ENCODE results near the gene ARSB. TPM values are rescaled to one million over a fixed set of nuclear protein-coding genes. Genes with fewer than 3 reads are reported as not detected.
A peak's percentile ranks its signal among the peaks of the same experiment; 100 is the strongest.

The ARSB gene
- total and polyA plus RNA-seq, 10 of the 15 experiments (the other 5 are each of a cell fraction or from before 2014, with no cell fraction given) = 1.2 to 8.2 (median 6.1) TPM

GRCh38 chr5:78979909-78980308 is 5.2 kb downstream of the ARSB start (continued):
- TF ChIP-seq E4F1 (IDR thresholded peaks at IDR 0.05; ENCODE audit: borderline replicate concordance, partially characterized antibody) (no peak), NR2F1 (conservative IDR thresholded peaks at IDR 0.05) (no peak), SUPT20H (IDR thresholded peaks at IDR 0.05; ENCODE audit: borderline replicate concordance, control insufficient read depth, low read depth, low read length) (no peak), TARDBP (IDR thresholded peaks at IDR 0.05; ENCODE audit: borderline replicate concordance) (no peak), SPI1 (IDR thresholded peaks at IDR 0.05; ENCODE audit: borderline replicate concordance, insufficient read depth, low read depth, low read length) (peak; percentile 79; the same call in 1 of the 2 replicates), RUNX3 (IDR thresholded peaks at IDR 0.05; ENCODE audit: low read length) (peak; percentile 68), JUNB (IDR thresholded peaks at IDR 0.05) (0 out of 2 replicates have a peak, but pooled peaks have one; percentile 22), SRF (IDR thresholded peaks at IDR 0.05; ENCODE audit: low read depth in 2 of 2, low read length in 2 of 2) (peak in 1 of 2 experiments; percentile 43; a peak in 1 of 4 replicates), RAD21 (IDR thresholded peaks at IDR 0.05; ENCODE audit: insufficient read depth, low read depth, low read length) (no peak), BCL11A (IDR thresholded peaks at IDR 0.05; ENCODE audit: low read depth, low read length) (0 out of 2 replicates have a peak, but pooled peaks have one; percentile 30), PAX8 (IDR thresholded peaks at IDR 0.05) (no peak), GABPA (IDR thresholded peaks at IDR 0.05; ENCODE audit: low read depth) (no peak), KLF5 (IDR thresholded peaks at IDR 0.05; ENCODE audit: partially characterized antibody) (no peak), RBBP5 (conservative IDR thresholded peaks at IDR 0.05) (no peak)
- TF ChIP-seq, protein P1, sequence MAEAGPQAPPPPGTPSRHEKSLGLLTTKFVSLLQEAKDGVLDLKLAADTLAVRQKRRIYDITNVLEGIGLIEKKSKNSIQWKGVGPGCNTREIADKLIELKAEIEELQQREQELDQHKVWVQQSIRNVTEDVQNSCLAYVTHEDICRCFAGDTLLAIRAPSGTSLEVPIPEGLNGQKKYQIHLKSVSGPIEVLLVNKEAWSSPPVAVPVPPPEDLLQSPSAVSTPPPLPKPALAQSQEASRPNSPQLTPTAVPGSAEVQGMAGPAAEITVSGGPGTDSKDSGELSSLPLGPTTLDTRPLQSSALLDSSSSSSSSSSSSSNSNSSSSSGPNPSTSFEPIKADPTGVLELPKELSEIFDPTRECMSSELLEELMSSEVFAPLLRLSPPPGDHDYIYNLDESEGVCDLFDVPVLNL (IDR thresholded peaks at IDR 0.05; ENCODE audit: low read depth, low read length) = no peak
- TF ChIP-seq, protein P2, sequence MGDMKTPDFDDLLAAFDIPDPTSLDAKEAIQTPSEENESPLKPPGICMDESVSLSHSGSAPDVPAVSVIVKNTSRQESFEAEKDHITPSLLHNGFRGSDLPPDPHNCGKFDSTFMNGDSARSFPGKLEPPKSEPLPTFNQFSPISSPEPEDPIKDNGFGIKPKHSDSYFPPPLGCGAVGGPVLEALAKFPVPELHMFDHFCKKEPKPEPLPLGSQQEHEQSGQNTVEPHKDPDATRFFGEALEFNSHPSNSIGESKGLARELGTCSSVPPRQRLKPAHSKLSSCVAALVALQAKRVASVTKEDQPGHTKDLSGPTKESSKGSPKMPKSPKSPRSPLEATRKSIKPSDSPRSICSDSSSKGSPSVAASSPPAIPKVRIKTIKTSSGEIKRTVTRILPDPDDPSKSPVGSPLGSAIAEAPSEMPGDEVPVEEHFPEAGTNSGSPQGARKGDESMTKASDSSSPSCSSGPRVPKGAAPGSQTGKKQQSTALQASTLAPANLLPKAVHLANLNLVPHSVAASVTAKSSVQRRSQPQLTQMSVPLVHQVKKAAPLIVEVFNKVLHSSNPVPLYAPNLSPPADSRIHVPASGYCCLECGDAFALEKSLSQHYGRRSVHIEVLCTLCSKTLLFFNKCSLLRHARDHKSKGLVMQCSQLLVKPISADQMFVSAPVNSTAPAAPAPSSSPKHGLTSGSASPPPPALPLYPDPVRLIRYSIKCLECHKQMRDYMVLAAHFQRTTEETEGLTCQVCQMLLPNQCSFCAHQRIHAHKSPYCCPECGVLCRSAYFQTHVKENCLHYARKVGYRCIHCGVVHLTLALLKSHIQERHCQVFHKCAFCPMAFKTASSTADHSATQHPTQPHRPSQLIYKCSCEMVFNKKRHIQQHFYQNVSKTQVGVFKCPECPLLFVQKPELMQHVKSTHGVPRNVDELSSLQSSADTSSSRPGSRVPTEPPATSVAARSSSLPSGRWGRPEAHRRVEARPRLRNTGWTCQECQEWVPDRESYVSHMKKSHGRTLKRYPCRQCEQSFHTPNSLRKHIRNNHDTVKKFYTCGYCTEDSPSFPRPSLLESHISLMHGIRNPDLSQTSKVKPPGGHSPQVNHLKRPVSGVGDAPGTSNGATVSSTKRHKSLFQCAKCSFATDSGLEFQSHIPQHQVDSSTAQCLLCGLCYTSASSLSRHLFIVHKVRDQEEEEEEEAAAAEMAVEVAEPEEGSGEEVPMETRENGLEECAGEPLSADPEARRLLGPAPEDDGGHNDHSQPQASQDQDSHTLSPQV (IDR thresholded peaks at IDR 0.05) = no peak
- TF ChIP-seq, protein P3, sequence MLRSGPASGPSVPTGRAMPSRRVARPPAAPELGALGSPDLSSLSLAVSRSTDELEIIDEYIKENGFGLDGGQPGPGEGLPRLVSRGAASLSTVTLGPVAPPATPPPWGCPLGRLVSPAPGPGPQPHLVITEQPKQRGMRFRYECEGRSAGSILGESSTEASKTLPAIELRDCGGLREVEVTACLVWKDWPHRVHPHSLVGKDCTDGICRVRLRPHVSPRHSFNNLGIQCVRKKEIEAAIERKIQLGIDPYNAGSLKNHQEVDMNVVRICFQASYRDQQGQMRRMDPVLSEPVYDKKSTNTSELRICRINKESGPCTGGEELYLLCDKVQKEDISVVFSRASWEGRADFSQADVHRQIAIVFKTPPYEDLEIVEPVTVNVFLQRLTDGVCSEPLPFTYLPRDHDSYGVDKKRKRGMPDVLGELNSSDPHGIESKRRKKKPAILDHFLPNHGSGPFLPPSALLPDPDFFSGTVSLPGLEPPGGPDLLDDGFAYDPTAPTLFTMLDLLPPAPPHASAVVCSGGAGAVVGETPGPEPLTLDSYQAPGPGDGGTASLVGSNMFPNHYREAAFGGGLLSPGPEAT (IDR thresholded peaks at IDR 0.05; ENCODE audit: low read depth) = peak; percentile 71
- TF ChIP-seq, protein P4, sequence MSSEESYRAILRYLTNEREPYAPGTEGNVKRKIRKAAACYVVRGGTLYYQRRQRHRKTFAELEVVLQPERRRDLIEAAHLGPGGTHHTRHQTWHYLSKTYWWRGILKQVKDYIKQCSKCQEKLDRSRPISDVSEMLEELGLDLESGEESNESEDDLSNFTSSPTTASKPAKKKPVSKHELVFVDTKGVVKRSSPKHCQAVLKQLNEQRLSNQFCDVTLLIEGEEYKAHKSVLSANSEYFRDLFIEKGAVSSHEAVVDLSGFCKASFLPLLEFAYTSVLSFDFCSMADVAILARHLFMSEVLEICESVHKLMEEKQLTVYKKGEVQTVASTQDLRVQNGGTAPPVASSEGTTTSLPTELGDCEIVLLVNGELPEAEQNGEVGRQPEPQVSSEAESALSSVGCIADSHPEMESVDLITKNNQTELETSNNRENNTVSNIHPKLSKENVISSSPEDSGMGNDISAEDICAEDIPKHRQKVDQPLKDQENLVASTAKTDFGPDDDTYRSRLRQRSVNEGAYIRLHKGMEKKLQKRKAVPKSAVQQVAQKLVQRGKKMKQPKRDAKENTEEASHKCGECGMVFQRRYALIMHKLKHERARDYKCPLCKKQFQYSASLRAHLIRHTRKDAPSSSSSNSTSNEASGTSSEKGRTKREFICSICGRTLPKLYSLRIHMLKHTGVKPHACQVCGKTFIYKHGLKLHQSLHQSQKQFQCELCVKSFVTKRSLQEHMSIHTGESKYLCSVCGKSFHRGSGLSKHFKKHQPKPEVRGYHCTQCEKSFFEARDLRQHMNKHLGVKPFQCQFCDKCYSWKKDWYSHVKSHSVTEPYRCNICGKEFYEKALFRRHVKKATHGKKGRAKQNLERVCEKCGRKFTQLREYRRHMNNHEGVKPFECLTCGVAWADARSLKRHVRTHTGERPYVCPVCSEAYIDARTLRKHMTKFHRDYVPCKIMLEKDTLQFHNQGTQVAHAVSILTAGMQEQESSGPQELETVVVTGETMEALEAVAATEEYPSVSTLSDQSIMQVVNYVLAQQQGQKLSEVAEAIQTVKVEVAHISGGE (CRISPR knock-in tag; IDR thresholded peaks at IDR 0.05) = no peak

Data from GM12878 (cell line).